ENCODE results near the gene FGD4.

FGD4 gene

GRCh38 chr12:32399370-32400113 lies at the start of gene FGD4:
Gene FGD4 (plus strand): TSS chr12:32399558.
- DNase-seq (ENCODE audit: low read depth) = peak; percentile 42

GRCh38 chr12:32353540-32353939 lies 45.8 kb upstream of the FGD4 start:
- DNase-seq (ENCODE audit: low read depth) = no peak

GRCh38 chr12:32357601-32358249 lies 41.6 kb upstream of the FGD4 start:
- DNase-seq (ENCODE audit: low read depth) = no peak

GRCh38 chr12:32360956-32361355 lies 38.4 kb upstream of the FGD4 start:
- no peak for DNase-seq (ENCODE audit: low read depth)

- no peak for DNase-seq (ENCODE audit: low read depth)
Observed at GRCh38 chr12:32362892-32363291, 36.5 kb upstream of the FGD4 start.

GRCh38 chr12:32365473-32366064 lies 33.8 kb upstream of the FGD4 start:
- DNase-seq (ENCODE audit: low read depth) = peak; percentile 63

GRCh38 chr12:32366714-32367113 lies 32.6 kb upstream of the FGD4 start:
- DNase-seq (ENCODE audit: low read depth) = no peak

- DNase-seq (ENCODE audit: low read depth) = no peak
Observed at GRCh38 chr12:32367381-32367780, 32.0 kb upstream of the FGD4 start.

GRCh38 chr12:32369202-32369601 lies 30.2 kb upstream of the FGD4 start:
- no peak for DNase-seq (ENCODE audit: low read depth)

GRCh38 chr12:32377344-32378055 lies 21.9 kb upstream of the FGD4 start:
- no peak for DNase-seq (ENCODE audit: low read depth)

- no peak for DNase-seq (ENCODE audit: low read depth)
Observed at GRCh38 chr12:32379213-32379612, 20.1 kb upstream of the FGD4 start.

GRCh38 chr12:32379667-32380066 lies 19.7 kb upstream of the FGD4 start:
- no peak for DNase-seq (ENCODE audit: low read depth)

GRCh38 chr12:32382226-32382625 lies 17.1 kb upstream of the FGD4 start:
- no peak for DNase-seq (ENCODE audit: low read depth)

GRCh38 chr12:32390572-32391219 lies 8.7 kb upstream of the FGD4 start:
- no peak for DNase-seq (ENCODE audit: low read depth)

- no peak for DNase-seq (ENCODE audit: low read depth)
Observed at GRCh38 chr12:32395026-32395425, 4.3 kb upstream of the FGD4 start.

GRCh38 chr12:32397696-32398095 lies 1.7 kb upstream of the FGD4 start:
- DNase-seq (ENCODE audit: low read depth) = no peak

GRCh38 chr12:32398181-32398580 lies 1.2 kb upstream of the FGD4 start:
- DNase-seq (ENCODE audit: low read depth) = no peak

GRCh38 chr12:32398816-32399369 lies 465 bp upstream of the FGD4 start:
- no peak for DNase-seq (ENCODE audit: low read depth)

- no peak for DNase-seq (ENCODE audit: low read depth)
Observed at GRCh38 chr12:32400114-32400672, 835 bp downstream of the FGD4 start.

- DNase-seq (ENCODE audit: low read depth) = no peak
Observed at GRCh38 chr12:32400866-32401265, 1.5 kb downstream of the FGD4 start.

- DNase-seq (ENCODE audit: low read depth) = no peak
Observed at GRCh38 chr12:32402170-32402569, 2.8 kb downstream of the FGD4 start.

GRCh38 chr12:32402946-32403345 lies 3.6 kb downstream of the FGD4 start:
- no peak for DNase-seq (ENCODE audit: low read depth)
